ENCODE results near the gene NDUFA6.

DNA sequence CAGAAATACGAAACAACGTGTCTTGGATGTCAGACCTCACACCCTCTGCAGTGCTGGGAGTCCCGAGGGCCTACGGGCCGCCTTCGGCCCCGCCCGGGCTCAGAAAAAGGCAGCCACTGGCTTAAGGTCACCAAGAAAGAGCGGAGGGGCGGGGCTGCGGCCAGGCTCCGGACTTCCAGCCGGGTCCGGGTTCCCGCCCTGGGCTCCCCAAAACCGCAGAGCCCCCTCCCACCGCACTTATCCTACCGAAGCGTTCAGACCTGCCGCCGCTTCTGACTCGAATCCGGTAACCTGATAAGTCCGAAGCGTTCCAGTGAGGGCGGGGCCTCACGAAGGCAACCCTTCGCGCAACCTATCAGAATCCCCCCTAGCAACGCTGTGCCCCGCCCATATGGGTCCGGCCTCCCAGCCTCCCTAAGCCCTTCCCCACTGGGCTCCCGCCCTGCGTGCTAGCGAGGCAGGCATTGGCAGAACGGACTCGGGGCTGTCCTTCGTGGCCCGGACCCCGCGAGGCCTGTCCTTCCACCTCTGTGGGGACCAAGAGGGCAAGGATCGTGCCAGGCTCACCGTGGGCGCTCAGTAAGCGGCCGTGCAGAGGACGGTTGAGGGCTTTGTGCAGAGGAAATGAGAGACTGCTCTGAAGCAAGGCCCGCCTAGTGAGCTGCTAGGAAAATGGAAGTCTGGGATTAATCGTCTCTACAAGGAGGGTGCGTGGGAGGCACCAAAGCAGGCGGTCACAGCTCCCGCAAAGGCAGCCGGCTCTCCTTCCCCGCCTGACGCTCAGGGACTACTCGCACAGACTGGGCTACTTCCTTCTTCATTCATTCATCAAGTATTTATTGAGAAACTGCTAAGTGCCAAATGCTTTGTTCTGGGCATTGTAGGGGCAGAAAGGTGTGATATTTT, 19.8 kb downstream of the NDUFA6 start, which contains the start of gene NAGA:
- TF ChIP-seq GATA2 (IDR thresholded peaks at IDR 0.05; ENCODE audit: low read depth, low read length) (no peak), GATA3 (IDR thresholded peaks at IDR 0.05; ENCODE audit: low read depth, low read length) (no peak)
